ENCODE results near the gene NUP62CL.

The NUP62CL gene

DNA sequence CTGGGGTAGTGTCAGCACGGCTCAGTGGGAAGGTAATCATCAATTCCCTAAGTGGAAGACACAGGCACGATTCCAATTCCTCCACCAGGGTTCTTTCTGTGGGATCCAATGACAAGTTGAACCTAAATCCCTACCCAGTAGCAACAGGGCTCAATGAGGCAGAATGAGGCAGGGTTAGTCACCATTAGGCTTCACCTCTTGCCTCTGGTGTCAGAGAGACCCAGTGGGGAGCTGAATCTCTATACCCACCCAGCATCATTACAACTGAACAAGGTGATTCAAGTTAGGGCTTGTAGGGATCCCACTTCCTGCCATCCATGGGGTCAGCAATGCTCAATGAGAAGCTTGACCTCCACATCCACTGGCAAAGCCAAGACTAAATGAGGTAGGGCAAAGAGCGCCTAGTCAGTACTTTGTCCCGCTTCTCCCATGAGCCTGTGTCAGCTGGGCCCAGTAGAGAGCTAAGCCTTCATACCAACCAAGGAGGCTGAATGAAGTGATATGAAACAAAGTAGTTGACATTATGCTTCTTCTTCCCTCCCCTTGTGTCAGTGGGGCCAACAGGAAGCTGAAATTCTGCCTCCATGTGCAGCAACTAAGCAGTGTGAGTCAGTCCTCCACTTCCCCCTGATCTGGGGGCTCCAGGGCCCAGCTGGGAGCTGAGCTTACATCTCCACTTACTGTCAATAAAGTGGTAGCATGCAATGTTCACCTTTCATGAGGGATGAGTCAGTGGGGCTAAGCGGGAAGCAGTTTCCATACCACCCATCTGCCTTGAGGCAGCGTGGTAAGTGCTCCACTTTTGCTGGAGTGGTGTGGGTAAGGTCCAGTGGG is 51.2 kb downstream of the NUP62CL start:
- DNase-seq (ENCODE audit: low read depth): peak; percentile 81
- H3K4me3 ChIP-seq (ENCODE audit: low read depth, low read length): no peak overlapping the region
- TF ChIP-seq POLR2A (IDR thresholded peaks at IDR 0.05; ENCODE audit: extremely low read depth, insufficient read length): no peak
- TF ChIP-seq, protein P1, sequence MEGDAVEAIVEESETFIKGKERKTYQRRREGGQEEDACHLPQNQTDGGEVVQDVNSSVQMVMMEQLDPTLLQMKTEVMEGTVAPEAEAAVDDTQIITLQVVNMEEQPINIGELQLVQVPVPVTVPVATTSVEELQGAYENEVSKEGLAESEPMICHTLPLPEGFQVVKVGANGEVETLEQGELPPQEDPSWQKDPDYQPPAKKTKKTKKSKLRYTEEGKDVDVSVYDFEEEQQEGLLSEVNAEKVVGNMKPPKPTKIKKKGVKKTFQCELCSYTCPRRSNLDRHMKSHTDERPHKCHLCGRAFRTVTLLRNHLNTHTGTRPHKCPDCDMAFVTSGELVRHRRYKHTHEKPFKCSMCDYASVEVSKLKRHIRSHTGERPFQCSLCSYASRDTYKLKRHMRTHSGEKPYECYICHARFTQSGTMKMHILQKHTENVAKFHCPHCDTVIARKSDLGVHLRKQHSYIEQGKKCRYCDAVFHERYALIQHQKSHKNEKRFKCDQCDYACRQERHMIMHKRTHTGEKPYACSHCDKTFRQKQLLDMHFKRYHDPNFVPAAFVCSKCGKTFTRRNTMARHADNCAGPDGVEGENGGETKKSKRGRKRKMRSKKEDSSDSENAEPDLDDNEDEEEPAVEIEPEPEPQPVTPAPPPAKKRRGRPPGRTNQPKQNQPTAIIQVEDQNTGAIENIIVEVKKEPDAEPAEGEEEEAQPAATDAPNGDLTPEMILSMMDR (IDR thresholded peaks at IDR 0.05; ENCODE audit: low read depth, low read length): no peak
- TF ChIP-seq, protein P2, sequence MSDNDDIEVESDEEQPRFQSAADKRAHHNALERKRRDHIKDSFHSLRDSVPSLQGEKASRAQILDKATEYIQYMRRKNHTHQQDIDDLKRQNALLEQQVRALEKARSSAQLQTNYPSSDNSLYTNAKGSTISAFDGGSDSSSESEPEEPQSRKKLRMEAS (IDR thresholded peaks at IDR 0.05; ENCODE audit: low read depth, low read length): peak; percentile 39; the same call in 1 of the 2 replicates
- no peak for TF ChIP-seq MYC (IDR thresholded peaks at IDR 0.05; ENCODE audit: low read depth, low read length)

DNA sequence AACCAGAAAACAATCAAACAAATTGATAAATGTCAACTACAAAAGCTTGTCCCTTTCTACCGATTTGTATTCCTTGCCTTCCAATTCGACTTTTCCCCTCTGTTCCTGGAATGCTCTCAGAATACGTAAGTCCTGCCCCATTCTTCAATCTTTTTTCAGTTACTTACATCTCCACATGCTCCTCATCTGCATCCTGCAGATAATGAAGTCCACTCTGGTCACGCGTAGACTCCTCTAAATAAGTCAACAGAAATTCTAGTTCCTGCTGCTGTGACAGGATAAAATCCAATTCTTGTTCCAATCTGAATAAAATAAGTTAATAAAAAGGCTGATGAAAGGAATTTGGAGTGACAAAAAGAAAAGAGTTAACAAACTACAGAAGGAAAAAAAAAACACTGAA is 53.2 kb downstream of the NUP62CL start:
- DNase-seq (ENCODE audit: low read depth): no peak
- H3K4me3 ChIP-seq (ENCODE audit: low read depth, low read length): no peak overlapping the region
- TF ChIP-seq, protein P2 (IDR thresholded peaks at IDR 0.05; ENCODE audit: low read depth, low read length): no peak
- TF ChIP-seq POLR2A (IDR thresholded peaks at IDR 0.05; ENCODE audit: extremely low read depth, insufficient read length) (no peak), MYC (IDR thresholded peaks at IDR 0.05; ENCODE audit: low read depth, low read length) (no peak)
- TF ChIP-seq, protein P1 (IDR thresholded peaks at IDR 0.05; ENCODE audit: low read depth, low read length): no peak

DNA sequence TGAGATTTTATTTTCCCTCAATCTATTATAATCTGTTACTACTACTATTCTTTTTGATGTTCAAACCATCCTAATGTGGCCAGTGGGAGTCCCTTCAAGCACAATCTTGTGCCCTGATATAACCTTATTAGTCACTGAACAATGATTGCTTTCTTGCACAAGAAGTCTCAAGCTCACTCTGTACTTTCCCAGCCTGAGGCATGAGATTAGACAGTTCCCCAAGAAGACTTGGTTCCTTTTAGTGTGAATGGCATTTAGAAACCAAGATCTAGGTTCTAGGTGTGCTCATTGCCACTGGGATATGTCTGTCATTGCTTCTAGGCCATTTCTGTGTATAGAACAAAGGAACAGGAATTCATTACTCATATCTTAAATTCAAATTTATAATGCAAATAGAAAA is 59.6 kb downstream of the NUP62CL start:
- no peak overlapping the region for H3K4me3 ChIP-seq (ENCODE audit: low read depth, low read length)
- TF ChIP-seq MYC (IDR thresholded peaks at IDR 0.05; ENCODE audit: low read depth, low read length): no peak
- TF ChIP-seq, protein P2 (IDR thresholded peaks at IDR 0.05; ENCODE audit: low read depth, low read length): no peak
- no peak for TF ChIP-seq POLR2A (IDR thresholded peaks at IDR 0.05; ENCODE audit: extremely low read depth, insufficient read length)
- TF ChIP-seq, protein P1 (IDR thresholded peaks at IDR 0.05; ENCODE audit: low read depth, low read length): no peak
- DNase-seq (ENCODE audit: low read depth): peak; percentile 12

DNA sequence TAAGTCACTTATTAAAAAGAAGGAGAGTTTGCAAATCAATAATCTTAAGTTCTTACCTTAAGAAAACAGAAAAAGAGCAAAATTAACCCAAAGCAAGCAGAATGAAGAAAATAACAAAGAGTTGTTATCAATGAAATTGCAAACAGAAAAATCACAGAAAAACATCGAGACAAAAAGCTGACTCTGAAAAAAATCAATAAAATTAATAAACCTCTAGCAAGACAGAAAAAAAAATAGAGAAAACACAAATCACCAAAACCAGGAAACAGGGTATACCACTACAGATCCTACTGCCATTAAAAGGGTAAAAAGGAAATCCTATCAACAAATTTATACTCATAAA is 70.3 kb downstream of the NUP62CL start:
- DNase-seq (ENCODE audit: low read depth): no peak
- H3K4me3 ChIP-seq (ENCODE audit: low read depth, low read length): no peak overlapping the region
- TF ChIP-seq, protein P1 (IDR thresholded peaks at IDR 0.05; ENCODE audit: low read depth, low read length): no peak
- no peak for TF ChIP-seq MYC (IDR thresholded peaks at IDR 0.05; ENCODE audit: low read depth, low read length)
- TF ChIP-seq, protein P2 (IDR thresholded peaks at IDR 0.05; ENCODE audit: low read depth, low read length): no peak

DNA sequence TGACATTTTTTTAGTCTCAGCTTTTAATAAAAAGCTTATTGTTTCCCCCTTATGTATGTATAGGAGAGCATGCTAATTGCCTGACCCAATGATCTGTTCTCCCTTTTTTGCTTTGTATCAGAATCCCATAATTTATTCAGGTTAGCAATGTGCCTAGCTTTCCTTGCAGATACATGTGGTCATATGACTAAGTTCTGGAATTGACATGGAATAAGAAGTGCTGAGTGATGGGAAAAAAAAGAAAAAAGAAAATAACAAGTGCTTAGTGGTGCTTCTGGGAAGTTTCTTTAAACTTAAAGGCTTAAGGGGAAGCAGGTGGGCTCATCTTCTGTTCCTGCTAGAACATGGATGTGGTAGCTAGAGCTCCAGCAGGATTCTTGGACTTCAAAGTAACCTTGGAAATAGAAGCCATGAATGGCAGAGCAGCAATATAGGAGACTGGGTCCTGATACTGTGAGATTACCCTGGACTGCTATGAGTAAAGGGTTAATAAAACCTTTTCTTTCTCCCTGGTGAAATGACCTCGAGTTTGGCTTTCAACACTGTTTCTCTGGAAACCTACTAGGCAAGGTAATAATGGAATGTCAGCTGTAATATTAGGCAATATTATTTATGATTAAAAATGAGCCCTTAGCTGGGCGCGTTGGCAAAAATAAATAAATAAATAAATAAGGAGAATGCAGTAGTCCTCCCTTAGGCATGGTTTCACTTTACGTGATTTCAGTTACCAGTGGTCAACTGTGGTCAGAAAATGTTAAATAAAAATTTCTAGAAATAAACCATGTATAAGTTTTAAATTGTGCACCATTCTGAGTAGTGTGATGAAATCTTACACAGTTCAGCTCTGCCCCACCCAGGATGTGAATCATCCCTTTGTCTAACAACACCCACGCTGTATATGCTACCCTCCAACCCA is 70.9 kb downstream of the NUP62CL start:
- H3K4me3 ChIP-seq (ENCODE audit: low read depth, low read length): no peak overlapping the region
- TF ChIP-seq, protein P2 (IDR thresholded peaks at IDR 0.05; ENCODE audit: low read depth, low read length): no peak
- TF ChIP-seq, protein P1 (IDR thresholded peaks at IDR 0.05; ENCODE audit: low read depth, low read length): no peak
- no peak for TF ChIP-seq MYC (IDR thresholded peaks at IDR 0.05; ENCODE audit: low read depth, low read length)
- TF ChIP-seq POLR2A (IDR thresholded peaks at IDR 0.05; ENCODE audit: extremely low read depth, insufficient read length): no peak
- peak; percentile 76 for DNase-seq (ENCODE audit: low read depth)

Data from NB4 (cell line).